HL-60 (cell line): ENCODE data around the gene ATP4A.

Source experiments
- POLR2AphosphoS5 ChIP-seq: IDR thresholded peaks from 2 replicates; pipeline ENCODE4 v1.6.1; 2012; ENCODE audit warnings: low read depth
- SPI1 ChIP-seq: IDR thresholded peaks from 2 replicates; pipeline ENCODE4 v1.6.1; 2012; ENCODE audit warnings: low read depth, mild to moderate bottlenecking, borderline replicate concordance
- TF ChIP-seq, protein P1 (sequence below): IDR thresholded peaks from one replicate; pipeline ENCODE4 v1.5.1; 2011; ENCODE audit warnings: low read length, control low read depth, inconsistent platforms; ENCODE audit not compliant: insufficient read depth

DNA sequence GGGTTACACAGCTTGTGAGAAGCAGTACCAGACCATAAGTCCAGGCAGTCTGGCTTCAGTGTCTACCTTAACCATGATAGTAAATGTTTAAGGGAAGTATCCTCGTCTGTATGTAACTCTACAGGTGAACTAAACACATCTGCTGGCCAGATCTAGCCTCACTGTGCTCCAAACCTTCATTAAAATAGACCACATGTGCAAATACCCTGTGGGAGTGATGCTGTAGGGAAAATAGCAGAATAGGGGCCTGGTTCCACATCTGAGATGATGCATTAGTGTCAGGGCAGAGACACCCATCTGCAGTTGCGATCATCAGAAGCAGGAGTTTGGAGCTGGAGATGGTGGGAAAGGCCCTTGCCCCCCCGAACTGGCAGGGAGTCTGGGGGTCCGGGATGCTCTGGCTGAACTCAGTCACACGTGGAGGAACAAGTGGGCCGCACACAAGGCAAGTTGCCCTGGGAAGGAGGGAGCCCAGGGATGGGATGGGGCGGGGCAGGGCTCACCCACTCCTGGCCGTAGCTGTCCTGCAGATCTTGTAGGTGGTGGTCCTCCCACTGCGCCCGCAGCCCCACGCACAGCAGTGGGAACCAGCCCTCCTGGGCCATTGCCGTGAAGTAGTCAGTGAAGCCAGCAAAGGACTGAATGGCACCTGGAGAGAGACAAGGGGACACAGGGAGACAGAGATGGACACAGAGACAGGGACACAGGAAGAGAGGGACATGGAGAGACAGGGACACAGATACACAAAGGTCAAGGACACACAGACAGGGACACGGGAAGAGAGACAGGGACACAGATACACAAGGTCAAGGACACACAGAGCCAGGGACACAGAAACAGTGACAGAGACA, 10.7 kb downstream of the ATP4A start:
- TF ChIP-seq, protein P1, sequence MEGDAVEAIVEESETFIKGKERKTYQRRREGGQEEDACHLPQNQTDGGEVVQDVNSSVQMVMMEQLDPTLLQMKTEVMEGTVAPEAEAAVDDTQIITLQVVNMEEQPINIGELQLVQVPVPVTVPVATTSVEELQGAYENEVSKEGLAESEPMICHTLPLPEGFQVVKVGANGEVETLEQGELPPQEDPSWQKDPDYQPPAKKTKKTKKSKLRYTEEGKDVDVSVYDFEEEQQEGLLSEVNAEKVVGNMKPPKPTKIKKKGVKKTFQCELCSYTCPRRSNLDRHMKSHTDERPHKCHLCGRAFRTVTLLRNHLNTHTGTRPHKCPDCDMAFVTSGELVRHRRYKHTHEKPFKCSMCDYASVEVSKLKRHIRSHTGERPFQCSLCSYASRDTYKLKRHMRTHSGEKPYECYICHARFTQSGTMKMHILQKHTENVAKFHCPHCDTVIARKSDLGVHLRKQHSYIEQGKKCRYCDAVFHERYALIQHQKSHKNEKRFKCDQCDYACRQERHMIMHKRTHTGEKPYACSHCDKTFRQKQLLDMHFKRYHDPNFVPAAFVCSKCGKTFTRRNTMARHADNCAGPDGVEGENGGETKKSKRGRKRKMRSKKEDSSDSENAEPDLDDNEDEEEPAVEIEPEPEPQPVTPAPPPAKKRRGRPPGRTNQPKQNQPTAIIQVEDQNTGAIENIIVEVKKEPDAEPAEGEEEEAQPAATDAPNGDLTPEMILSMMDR = no peak
- no peak for TF ChIP-seq POLR2AphosphoS5
- TF ChIP-seq SPI1 = no peak
